Thyroid gland (tissue), 4 donors: Measurements from ENCODE around the gene EPHB3. TPM values are rescaled to one million over a fixed set of nuclear protein-coding genes. Genes with fewer than 3 reads are reported as not detected.

Source experiments
- DNase-seq, 2 donors: peaks; one replicate each; pipeline ENCODE4 v3.0.0-alpha.2; 2019
- H3K27ac ChIP-seq, 3 donors: fragments of 200-600 bp; sonication (generic); 1 replicate in 2 of 3; 2 replicates in 1 of 3; pipeline ENCODE4 v1.5.1; 2016 to 2019; ENCODE audit warnings: mild to moderate bottlenecking in 1 of 3, moderate library complexity in 1 of 3
- H3K27me3 ChIP-seq: fragments of 200-600 bp; sonication (generic); one replicate; pipeline ENCODE4 v1.5.1; 2019
- H3K36me3 ChIP-seq, 2 donors: fragments of 200-600 bp; sonication (generic); one replicate each; pipeline ENCODE4 v1.5.1; 2016 to 2019
- H3K4me1 ChIP-seq, 2 donors: fragments of 200-600 bp; sonication (generic); one replicate each; pipeline ENCODE4 v1.5.1; 2017 to 2019
- H3K4me3 ChIP-seq, 3 donors: fragments of 200-600 bp; sonication (generic); replicated peaks in 1 of 3; 1 replicate in 2 of 3; 2 replicates in 1 of 3; pipeline ENCODE4 v1.5.1; 2016; ENCODE audit warnings: mild to moderate bottlenecking in 1 of 3
- H3K9me3 ChIP-seq: fragments of 200-600 bp; sonication (generic); one replicate; pipeline ENCODE4 v1.5.1; 2017
- POLR2A ChIP-seq, 2 donors: fragments of 450-650 bp; IDR thresholded peaks; one replicate each; pipeline ENCODE4 v1.6.1; 2017; ENCODE audit warnings: antibody characterized with exemption in 2 of 2, mild to moderate bottlenecking in 2 of 2, moderate library complexity in 1 of 2
- WGBS, 2 donors: methylation state at CpG; one replicate each; pipeline ENCODE4 v1.1.5; 2017; 5-methylcytosine and 5-hydroxymethylcytosine counted together
- intact Hi-C: fragments of 100-400 bp; cut with DNase I; formaldehyde crosslinking; loops from one replicate; pipeline ENCODE4 v1.15.1; 2023
- total RNA-seq, 4 donors: library from RNA; depleted of rRNA; stranded (reverse); fragments of >200 nt; gene quantifications; one replicate each; pipeline ENCODE4 v1.2.3, GENCODE V29; 2016
- TF ChIP-seq, protein P1 (sequence below), 6 experiments: fragments of 200-600 bp in 3 of 6; fragments of 450-650 bp in 3 of 6; sonication (generic) in 3 of 6; IDR thresholded peaks; one replicate each; pipeline ENCODE4 v1.5.1; 2016 to 2019; ENCODE audit warnings: antibody characterized with exemption in 6 of 6, mild to moderate bottlenecking in 2 of 6, inconsistent platforms in 1 of 6, moderate library complexity in 1 of 6

EPHB3 gene
- total RNA-seq, 4 donors from 2014 or later: 0.46 to 2.7 (median 1.1) TPM

DNA sequence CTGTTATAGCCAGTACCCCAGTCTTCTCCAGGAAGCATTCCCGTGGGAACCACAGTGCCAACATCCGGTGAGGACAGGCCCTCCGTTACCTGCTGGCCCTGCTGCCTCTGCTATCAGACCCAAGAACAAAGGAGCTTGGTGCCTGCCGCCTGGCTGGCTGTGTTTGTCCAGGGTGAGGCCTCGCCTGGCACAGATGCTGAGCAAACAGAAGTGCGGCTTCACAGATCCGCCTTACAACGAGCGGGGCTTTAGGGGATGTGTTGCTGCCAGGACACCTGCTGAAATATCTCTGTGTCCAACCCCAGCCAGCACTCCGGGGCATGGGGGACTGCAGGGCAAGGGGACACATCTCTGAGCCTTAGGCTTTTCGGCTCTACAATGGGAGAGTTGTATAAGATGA, 2.2 kb upstream of the EPHB3 start:
- H3K4me3 ChIP-seq: no peak overlapping the region
- H3K27me3 ChIP-seq: no peaks in the 10 kb centered on the region
- intact Hi-C loops: no loop called here
- TF ChIP-seq POLR2A (IDR thresholded peaks at IDR 0.05): no peak
- TF ChIP-seq, protein P1, sequence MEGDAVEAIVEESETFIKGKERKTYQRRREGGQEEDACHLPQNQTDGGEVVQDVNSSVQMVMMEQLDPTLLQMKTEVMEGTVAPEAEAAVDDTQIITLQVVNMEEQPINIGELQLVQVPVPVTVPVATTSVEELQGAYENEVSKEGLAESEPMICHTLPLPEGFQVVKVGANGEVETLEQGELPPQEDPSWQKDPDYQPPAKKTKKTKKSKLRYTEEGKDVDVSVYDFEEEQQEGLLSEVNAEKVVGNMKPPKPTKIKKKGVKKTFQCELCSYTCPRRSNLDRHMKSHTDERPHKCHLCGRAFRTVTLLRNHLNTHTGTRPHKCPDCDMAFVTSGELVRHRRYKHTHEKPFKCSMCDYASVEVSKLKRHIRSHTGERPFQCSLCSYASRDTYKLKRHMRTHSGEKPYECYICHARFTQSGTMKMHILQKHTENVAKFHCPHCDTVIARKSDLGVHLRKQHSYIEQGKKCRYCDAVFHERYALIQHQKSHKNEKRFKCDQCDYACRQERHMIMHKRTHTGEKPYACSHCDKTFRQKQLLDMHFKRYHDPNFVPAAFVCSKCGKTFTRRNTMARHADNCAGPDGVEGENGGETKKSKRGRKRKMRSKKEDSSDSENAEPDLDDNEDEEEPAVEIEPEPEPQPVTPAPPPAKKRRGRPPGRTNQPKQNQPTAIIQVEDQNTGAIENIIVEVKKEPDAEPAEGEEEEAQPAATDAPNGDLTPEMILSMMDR (IDR thresholded peaks at IDR 0.05): no peak
- no peak for DNase-seq
- H3K4me1 ChIP-seq: peaks cover 9 to 13% of the 10 kb centered on the region in 2 donors
- no peaks in the 10 kb centered on the region for H3K36me3 ChIP-seq
- 70 to 79% methylated on average over 11 of the region's 11 CpGs for WGBS, 2 donors
- no peaks in the 10 kb centered on the region for H3K9me3 ChIP-seq
- H3K27ac ChIP-seq: no peak overlapping the region

DNA sequence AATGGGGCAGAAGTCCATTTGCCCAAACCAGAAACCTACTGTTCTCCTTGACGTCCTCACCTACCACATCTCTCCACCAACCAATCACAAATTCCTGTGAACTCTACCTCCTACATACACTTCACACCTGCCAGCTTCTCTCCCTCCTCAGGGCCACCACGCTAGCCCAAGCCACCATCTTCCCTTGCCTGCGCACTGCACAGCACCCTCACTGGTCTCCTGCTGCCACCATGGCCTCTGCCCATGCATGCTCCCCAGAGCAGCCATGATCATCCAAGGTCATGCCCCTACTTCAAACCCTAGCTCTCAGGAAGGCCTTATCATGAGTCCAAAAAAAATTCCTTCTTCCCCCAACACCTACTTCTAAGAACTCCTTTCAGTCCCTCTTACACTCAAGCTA, 1.1 kb upstream of the EPHB3 start:
- intact Hi-C loops: no loop called here
- Histone ChIP-seq H3K27ac (no peak overlapping the region), H3K27me3 (no peaks in the 10 kb centered on the region), H3K36me3 (no peaks in the 10 kb centered on the region), H3K4me3 (no peak overlapping the region), H3K4me1 (peaks cover 14 to 22% of the 10 kb centered on the region in 2 donors), H3K9me3 (no peaks in the 10 kb centered on the region)
- WGBS, 2 donors: 80 to 85% methylated on average over 3 of the region's 3 CpGs
- DNase-seq: no peak
- TF ChIP-seq, protein P1 (IDR thresholded peaks at IDR 0.05): no peak
- no peak for TF ChIP-seq POLR2A (IDR thresholded peaks at IDR 0.05)

DNA sequence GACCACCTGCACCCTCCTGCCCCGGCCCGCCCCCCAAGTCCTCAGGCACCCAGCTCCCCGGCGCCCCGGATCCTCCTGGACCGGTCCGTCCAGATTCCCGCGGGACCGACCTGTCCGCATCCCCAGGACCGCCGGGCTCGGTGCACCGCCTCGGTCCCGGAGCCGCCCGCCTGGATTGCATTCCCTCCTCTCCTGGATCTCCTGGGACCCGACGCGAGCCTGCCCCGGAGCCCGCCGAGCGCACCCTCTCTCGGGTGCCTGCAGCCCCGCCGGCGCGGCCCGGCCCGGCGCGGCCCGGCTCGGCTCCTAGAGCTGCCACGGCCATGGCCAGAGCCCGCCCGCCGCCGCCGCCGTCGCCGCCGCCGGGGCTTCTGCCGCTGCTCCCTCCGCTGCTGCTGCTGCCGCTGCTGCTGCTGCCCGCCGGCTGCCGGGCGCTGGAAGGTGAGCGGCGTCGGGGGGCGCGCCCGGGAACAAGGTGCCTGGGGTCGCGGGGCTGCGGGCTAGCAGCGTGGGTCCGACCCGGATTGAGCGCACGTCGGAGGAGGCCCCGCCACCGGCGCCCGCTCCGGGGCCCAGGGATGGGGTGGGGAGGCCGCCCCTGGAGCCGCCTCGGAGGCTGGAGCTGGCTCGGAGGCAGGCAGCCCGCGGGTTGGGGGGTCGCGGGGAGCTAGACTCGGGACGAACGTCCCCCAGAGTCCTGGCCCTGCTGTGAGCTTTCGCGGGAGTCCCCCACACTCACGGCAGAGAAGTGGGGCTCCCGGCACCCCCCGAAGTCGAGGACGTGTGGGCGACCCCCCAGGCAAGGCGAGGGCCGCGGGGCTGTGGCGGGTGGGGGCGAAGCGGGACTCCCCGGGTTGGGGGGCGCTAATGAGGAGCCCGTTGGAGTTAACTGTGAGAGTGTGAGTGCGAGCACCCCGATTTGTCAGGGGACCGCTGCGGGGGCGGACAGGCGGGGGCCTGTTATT, 610 bp downstream of the EPHB3 start:
- 0 to 5% methylated on average over 5 to 30 of the region's 109 CpGs for WGBS, 2 donors
- peak overlapping the region in 2 of 3 donors; percentile 24 to 47 for H3K4me3 ChIP-seq
- no peak for TF ChIP-seq POLR2A (IDR thresholded peaks at IDR 0.05)
- TF ChIP-seq, protein P1 (IDR thresholded peaks at IDR 0.05): no peak
- peaks cover 15 to 36% of the 10 kb centered on the region in 2 donors for H3K4me1 ChIP-seq
- no peaks in the 10 kb centered on the region for H3K27me3 ChIP-seq
- H3K36me3 ChIP-seq: no peaks in the 10 kb centered on the region
- intact Hi-C loops: no loop called here
- DNase-seq: peak in 1 of 2 donors; percentile 48
- no peaks in the 10 kb centered on the region for H3K9me3 ChIP-seq
- peak overlapping the region in 1 of 3 donors; percentile 27 for H3K27ac ChIP-seq

DNA sequence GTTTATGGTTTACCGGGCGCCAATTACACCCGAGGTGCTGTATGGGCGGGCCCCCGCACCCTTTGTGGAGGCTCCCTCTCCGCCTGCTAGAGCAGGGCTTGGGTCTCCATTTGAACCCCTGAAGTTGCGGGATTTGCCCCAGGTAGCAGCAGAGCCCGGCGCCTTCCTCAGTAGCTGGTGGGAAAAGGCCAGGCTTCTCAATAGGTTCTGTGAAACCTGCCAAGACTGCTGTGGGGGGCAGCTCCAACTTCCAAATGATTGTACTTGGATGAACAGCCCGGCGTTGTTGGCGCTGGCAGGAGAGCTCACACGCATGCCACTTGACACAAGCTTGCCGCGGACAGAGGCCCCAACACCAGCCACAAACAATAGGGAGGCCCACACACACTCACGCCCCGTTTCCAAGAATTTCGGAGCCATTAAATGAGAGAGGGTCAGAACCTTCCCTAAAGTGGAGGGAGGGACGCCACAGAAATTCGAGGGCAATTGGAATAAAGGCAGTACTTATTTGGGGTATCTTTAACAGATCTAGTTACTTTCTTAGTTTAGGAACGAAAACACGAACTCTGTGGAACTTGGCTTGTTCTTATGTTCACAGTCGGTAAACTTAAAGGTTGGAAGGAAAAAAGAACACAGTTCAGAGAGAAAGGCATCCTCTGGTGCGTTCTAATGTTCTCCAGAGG, 1.4 kb downstream of the EPHB3 start:
- TF ChIP-seq, protein P1 (IDR thresholded peaks at IDR 0.05): no peak
- no peak for TF ChIP-seq POLR2A (IDR thresholded peaks at IDR 0.05)
- Histone ChIP-seq H3K9me3 (no peaks in the 10 kb centered on the region), H3K4me3 (peak overlapping the region in 1 of 3 donors; percentile 47), H3K4me1 (peaks cover 15 to 37% of the 10 kb centered on the region in 2 donors), H3K27me3 (no peaks in the 10 kb centered on the region), H3K27ac (no peak overlapping the region), H3K36me3 (no peaks in the 10 kb centered on the region)
- intact Hi-C loops: no loop called here
- no peak for DNase-seq
- 75 to 82% methylated on average over 15 to 18 of the region's 24 CpGs for WGBS, 2 donors
